ENCODE measurements around the gene NFKBIL1.
"Not testable (repeated sequence)": the region's sequence is repeated elsewhere in the genome, so short reads cannot be mapped to it uniquely, and the experiment has no call there.

NFKBIL1 gene

GRCh38 chr6:31586599-31587281 is 39.3 kb downstream of the NFKBIL1 start:
- DNase-seq (ENCODE audit: extremely low spot score): no peak
- TF ChIP-seq CTCF (IDR thresholded peaks at IDR 0.05; ENCODE audit: control extremely low read depth, extremely low read depth, low read depth, missing control alignments): no peak
- ChIA-PET CTCF (interaction anchor here (1.6 to 54.8 kb wide), 4 partner anchors 5 to 93 kb away, joined by 3 to 2725 read pairs (median 1368); partner anchors contain the start of genes ATP6V1G2, DDX39B, LST1 and LTA), POLR2A (interaction anchor here (0.8 to 3.0 kb wide), 3 partner anchors 11 to 45 kb away, joined by 3 to 41 read pairs (median 3); partner anchors contain the start of genes DDX39B and TNF)

GRCh38 chr6:31587791-31588777 is 40.7 kb downstream of the NFKBIL1 start:
- no peak for TF ChIP-seq CTCF (IDR thresholded peaks at IDR 0.05; ENCODE audit: control extremely low read depth, extremely low read depth, low read depth, missing control alignments)
- DNase-seq (ENCODE audit: extremely low spot score): no peak
- ChIA-PET POLR2A (interaction anchor here (0.5 to 3.0 kb wide), 4 partner anchors 9 to 32 kb away, joined by 3 to 41 read pairs (median 3); partner anchors contain the start of gene TNF), CTCF (interaction anchor here (1.6 to 54.8 kb wide), 3 partner anchors 4 to 52 kb away, joined by 3 to 2725 read pairs (median 2725); partner anchors contain the start of genes ATP6V1G2, DDX39B, LST1 and LTA)

- CTCF ChIA-PET: interaction anchor here (39.5 to 54.8 kb wide), 2 partner anchors 3 to 24 kb away, joined by 2725 read pairs; partner anchors contain the start of genes ATP6V1G2, DDX39B, LST1 and LTA
- no peak for DNase-seq (ENCODE audit: extremely low spot score)
- POLR2A ChIA-PET: interaction anchor here (0.5 to 1.7 kb wide), 2 partner anchors 14 kb away, joined by 3 to 5 read pairs; partner anchors contain the start of gene TNF
- no peak for TF ChIP-seq CTCF (IDR thresholded peaks at IDR 0.05; ENCODE audit: control extremely low read depth, extremely low read depth, low read depth, missing control alignments)
Observed at GRCh38 chr6:31588871-31589650, 41.7 kb downstream of the NFKBIL1 start.

GRCh38 chr6:31590691-31591090 is 43.3 kb downstream of the NFKBIL1 start:
- CTCF ChIA-PET: interaction anchor here (39.5 to 54.8 kb wide), 2 partner anchors 1 to 26 kb away, joined by 2725 read pairs; partner anchors contain the start of genes ATP6V1G2, DDX39B, LST1 and LTA
- POLR2A ChIA-PET: interaction anchor here (1.7 kb wide), 1 partner anchor 15 kb away, joined by 5 read pairs; the partner anchor contains the start of gene TNF
- not testable (repeated sequence) for DNase-seq (ENCODE audit: extremely low spot score)

GRCh38 chr6:31592396-31592771 is 45.0 kb downstream of the NFKBIL1 start:
- POLR2A ChIA-PET: interaction anchor here (0.7 to 4.3 kb wide), 9 partner anchors 11 to 130 kb away, joined by 3 to 66 read pairs (median 5); partner anchors contain the start of genes ATP6V1G2, BAG6, DDX39B and GPANK1
- CTCF ChIA-PET: interaction anchor here (0.9 to 39.5 kb wide), 6 partner anchors 9 to 99 kb away, joined by 3 to 2725 read pairs (median 4); partner anchors contain the start of genes ATP6V1G2, DDX39B, LST1 and LTA

More at GRCh38 chr6:31592396-31592771, 45.0 kb downstream of the NFKBIL1 start:
- TF ChIP-seq CTCF (IDR thresholded peaks at IDR 0.05; ENCODE audit: control extremely low read depth, extremely low read depth, low read depth, missing control alignments): no peak
- no peak for DNase-seq (ENCODE audit: extremely low spot score)

Data from GM10248 (cell line).